ENCODE results near the gene DNAJC18.

The DNAJC18 gene

DNA sequence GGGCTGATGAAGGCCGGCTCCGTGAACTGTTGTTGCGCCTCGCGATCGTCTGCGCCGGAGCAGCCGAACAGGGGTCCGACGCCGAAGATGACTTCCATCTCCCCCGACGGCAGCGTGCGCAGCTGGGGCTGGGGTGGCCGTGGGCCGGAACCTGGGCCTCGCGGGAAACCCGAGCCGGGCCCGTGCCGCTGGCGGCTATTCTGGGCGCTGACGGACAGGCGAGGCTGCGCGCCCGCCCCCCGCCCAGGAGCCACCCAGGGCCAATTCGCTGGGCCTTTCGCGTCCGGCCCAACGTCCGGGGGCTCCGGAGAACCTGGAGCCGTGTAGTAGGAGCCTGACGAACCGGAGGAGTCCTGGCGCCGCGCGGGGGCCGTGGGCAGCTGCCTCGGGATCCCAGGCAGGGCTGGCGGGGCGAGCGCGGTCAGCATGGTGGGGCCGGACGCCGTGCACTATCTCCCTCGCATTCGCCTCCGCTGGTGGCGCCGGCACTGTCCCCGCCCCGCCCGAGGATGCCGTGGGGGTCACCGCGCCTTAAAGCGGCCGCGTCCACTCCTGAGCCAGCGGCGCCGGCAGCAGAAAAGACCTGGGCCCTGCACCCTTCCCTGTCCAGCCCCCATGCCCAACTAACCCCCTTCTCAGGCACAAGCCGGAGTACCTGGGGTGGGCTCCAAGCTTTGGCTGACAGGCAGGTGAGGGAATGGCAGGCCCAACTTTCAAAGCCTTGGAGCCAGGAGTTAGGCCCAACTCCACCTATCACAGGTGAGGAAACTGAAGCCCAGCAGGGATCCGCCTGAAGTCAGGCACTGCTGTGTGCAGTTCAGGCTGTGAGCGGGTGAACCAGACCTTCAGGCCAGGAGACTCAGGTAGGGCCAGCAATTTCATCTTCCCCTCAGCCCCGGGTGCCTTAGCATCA is 44.4 kb downstream of the DNAJC18 start, which contains the start of gene PROB1:
Gene PROB1 (minus strand): TSS at position 451 of the 913 bp plus-strand sequence. CDS start 23 bp downstream, at position 428.
- in situ Hi-C loops (cut with HindIII; ENCODE audit: low pct_ligation_motif_present, low sequenced_read_pairs): no loop called here
- H3K4me3 ChIP-seq (ENCODE audit: low read depth, low read length): peak within 1 kb of the TSS; percentile 49
- DNase-seq: no peak
- no peaks in the 10 kb centered on the region for H3K36me3 ChIP-seq (replicated peaks)
- no peak within 1 kb of the TSS for H3K27ac ChIP-seq
- peaks cover 4% of the 10 kb centered on the region for H3K27me3 ChIP-seq (replicated peaks)
- TF ChIP-seq, protein P1, sequence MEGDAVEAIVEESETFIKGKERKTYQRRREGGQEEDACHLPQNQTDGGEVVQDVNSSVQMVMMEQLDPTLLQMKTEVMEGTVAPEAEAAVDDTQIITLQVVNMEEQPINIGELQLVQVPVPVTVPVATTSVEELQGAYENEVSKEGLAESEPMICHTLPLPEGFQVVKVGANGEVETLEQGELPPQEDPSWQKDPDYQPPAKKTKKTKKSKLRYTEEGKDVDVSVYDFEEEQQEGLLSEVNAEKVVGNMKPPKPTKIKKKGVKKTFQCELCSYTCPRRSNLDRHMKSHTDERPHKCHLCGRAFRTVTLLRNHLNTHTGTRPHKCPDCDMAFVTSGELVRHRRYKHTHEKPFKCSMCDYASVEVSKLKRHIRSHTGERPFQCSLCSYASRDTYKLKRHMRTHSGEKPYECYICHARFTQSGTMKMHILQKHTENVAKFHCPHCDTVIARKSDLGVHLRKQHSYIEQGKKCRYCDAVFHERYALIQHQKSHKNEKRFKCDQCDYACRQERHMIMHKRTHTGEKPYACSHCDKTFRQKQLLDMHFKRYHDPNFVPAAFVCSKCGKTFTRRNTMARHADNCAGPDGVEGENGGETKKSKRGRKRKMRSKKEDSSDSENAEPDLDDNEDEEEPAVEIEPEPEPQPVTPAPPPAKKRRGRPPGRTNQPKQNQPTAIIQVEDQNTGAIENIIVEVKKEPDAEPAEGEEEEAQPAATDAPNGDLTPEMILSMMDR (IDR thresholded peaks at IDR 0.05; ENCODE audit: low read depth, low read length, missing control alignments): no peak

DNA sequence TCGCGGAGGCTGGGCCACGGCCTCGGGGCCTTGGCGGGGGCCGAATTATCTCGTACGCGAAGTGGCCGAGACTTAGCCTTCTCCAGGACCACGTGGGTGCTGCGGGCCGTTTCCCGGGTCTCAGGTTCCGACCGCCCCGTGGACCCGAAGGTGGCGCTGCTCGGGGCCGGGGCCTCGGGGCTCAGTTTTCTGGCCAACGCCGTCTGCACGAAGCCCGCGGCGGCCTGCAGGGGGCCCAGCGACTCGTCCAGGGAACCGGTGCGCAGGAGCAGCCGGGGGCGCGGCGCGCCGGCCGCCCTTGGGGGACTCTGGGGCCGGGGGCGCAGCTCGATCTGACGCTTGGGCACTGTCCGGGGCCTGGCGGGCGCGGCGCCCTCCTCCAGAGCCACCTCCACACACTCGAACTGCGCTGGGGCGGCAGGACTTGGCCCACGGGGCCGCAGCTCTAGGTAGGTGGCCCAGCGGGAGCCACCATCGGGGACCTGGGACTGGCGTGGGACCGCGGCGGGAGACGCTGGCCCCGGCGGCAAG is 45.1 kb downstream of the DNAJC18 start:
- H3K4me3 ChIP-seq (ENCODE audit: low read depth, low read length): peak overlapping the region; percentile 49
- no peak for DNase-seq
- no peak overlapping the region for H3K27ac ChIP-seq
- in situ Hi-C loops (cut with HindIII; ENCODE audit: low pct_ligation_motif_present, low sequenced_read_pairs): no loop called here
- TF ChIP-seq, protein P1 (IDR thresholded peaks at IDR 0.05; ENCODE audit: low read depth, low read length, missing control alignments): peak; percentile 6
- peaks cover 4% of the 10 kb centered on the region for H3K27me3 ChIP-seq (replicated peaks)
- H3K36me3 ChIP-seq (replicated peaks): no peaks in the 10 kb centered on the region

DNA sequence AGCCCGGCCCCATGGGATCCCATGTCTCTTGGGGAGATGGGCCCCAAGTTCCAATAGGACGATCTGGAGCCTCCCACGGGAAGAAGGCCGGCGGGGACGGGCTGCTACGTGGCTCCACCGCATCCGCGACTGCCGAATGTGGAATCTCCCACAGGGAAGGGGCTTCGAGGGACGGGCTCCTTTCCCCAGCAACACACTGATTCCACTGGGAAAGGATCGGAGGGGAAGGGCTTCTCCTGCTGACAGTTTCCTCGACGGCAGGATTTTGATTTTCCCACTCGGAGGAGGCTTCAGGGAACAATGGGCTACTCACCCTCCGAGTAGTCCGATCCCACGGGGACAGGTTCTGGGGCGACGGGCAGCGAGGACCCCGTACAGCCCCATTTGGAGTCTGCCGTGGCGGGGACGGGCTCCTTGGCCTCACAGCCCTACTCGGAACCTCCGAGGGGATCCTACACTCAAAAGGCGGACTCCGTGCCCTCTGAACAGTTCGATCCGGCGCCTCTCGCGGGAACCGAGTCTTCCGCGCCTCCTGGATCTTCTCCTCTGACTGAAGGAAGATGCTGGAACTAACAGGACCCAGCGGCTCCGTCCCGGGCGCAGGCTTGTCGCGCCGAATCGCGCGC is 45.7 kb downstream of the DNAJC18 start:
- Histone ChIP-seq H3K27me3 (replicated peaks) (peaks cover 4% of the 10 kb centered on the region), H3K4me3 (ENCODE audit: low read depth, low read length) (peak overlapping the region; percentile 49), H3K36me3 (replicated peaks) (no peaks in the 10 kb centered on the region), H3K27ac (no peak overlapping the region)
- TF ChIP-seq, protein P1 (IDR thresholded peaks at IDR 0.05; ENCODE audit: low read depth, low read length, missing control alignments): no peak
- DNase-seq: no peak
- in situ Hi-C loops (cut with HindIII; ENCODE audit: low pct_ligation_motif_present, low sequenced_read_pairs): no loop called here

- Histone ChIP-seq H3K4me3 (ENCODE audit: low read depth, low read length) (peak overlapping the region; percentile 49), H3K36me3 (replicated peaks) (no peaks in the 10 kb centered on the region), H3K27me3 (replicated peaks) (peaks cover 4% of the 10 kb centered on the region), H3K27ac (no peak overlapping the region)
- TF ChIP-seq, protein P1 (IDR thresholded peaks at IDR 0.05; ENCODE audit: low read depth, low read length, missing control alignments): peak; percentile 73
- DNase-seq: peak; percentile 38
- in situ Hi-C loops (cut with HindIII; ENCODE audit: low pct_ligation_motif_present, low sequenced_read_pairs): no loop called here
Measured at GRCh38 chr5:139392678-139393496, 46.4 kb downstream of the DNAJC18 start.

- no peak overlapping the region for H3K27ac ChIP-seq
- in situ Hi-C loops (cut with HindIII; ENCODE audit: low pct_ligation_motif_present, low sequenced_read_pairs): no loop called here
- DNase-seq: no peak
- H3K4me3 ChIP-seq (ENCODE audit: low read depth, low read length): peak overlapping the region; percentile 49
- H3K27me3 ChIP-seq (replicated peaks): peaks cover 4% of the 10 kb centered on the region
- H3K36me3 ChIP-seq (replicated peaks): no peaks in the 10 kb centered on the region
- TF ChIP-seq, protein P1 (IDR thresholded peaks at IDR 0.05; ENCODE audit: low read depth, low read length, missing control alignments): no peak
Measured at GRCh38 chr5:139392324-139392677, 47.0 kb downstream of the DNAJC18 start.
